Measurements from ENCODE around the gene PRKAR1B. TPM values are rescaled to one million over a fixed set of nuclear protein-coding genes. Genes with fewer than 3 reads are reported as not detected.
"Not testable (repeated sequence)": the region's sequence is repeated elsewhere in the genome, so short reads cannot be mapped to it uniquely, and the experiment has no call there.

Gene PRKAR1B
- total RNA-seq, 2 donors from 2014 or later = 15.6 to 18.4 TPM

GRCh38 chr7:555551-556160 lies 171.4 kb downstream of the PRKAR1B start:
- ATAC-seq (ENCODE audit: insufficient number of reproducible peaks, low FRiP score, low read depth) (no peak), DNase-seq (ENCODE audit: low spot score) (no peak)
- no peaks in the 10 kb centered on the region for H3K27me3 ChIP-seq (replicated peaks; ENCODE audit: insufficient read depth)
- peaks cover 0 to 21% of the 10 kb centered on the region in 2 donors for H3K4me1 ChIP-seq (ENCODE audit: control insufficient read depth in 1 of 2, low read depth in 2 of 2)
- H3K27ac ChIP-seq = no peak overlapping the region
- no peaks in the 10 kb centered on the region for H3K36me3 ChIP-seq
- TF ChIP-seq, protein P1, sequence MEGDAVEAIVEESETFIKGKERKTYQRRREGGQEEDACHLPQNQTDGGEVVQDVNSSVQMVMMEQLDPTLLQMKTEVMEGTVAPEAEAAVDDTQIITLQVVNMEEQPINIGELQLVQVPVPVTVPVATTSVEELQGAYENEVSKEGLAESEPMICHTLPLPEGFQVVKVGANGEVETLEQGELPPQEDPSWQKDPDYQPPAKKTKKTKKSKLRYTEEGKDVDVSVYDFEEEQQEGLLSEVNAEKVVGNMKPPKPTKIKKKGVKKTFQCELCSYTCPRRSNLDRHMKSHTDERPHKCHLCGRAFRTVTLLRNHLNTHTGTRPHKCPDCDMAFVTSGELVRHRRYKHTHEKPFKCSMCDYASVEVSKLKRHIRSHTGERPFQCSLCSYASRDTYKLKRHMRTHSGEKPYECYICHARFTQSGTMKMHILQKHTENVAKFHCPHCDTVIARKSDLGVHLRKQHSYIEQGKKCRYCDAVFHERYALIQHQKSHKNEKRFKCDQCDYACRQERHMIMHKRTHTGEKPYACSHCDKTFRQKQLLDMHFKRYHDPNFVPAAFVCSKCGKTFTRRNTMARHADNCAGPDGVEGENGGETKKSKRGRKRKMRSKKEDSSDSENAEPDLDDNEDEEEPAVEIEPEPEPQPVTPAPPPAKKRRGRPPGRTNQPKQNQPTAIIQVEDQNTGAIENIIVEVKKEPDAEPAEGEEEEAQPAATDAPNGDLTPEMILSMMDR (IDR thresholded peaks at IDR 0.05) = no peak
- H3K4me3 ChIP-seq = no peak overlapping the region
- H3K9me3 ChIP-seq = no peaks in the 10 kb centered on the region

DNA sequence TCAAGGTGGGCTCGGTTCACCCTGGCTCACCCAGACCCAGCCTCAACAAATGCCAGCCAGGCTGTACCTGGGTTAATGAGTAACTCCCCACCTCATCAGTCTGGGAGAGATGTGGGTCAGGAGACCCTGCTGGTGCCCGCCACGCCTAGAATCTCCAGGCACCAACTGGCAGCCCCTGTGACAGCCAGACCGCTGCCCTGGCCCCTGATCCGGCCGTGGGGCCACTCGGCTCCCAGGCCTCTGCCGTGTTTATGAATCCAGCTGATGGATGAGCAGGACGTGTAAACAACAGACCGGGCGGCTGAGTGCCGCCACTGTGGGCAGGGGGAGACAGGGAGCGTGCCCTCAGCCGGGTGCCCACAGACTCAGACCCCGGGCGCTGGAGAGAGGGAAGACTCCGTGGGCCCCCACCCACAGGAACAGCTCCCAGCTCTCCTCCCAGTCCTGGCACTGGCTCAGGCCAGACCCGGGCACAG lies 173.4 kb downstream of the PRKAR1B start:
- Histone ChIP-seq H3K4me3 (no peak overlapping the region), H3K36me3 (no peaks in the 10 kb centered on the region), H3K4me1 (ENCODE audit: control insufficient read depth in 1 of 2, low read depth in 2 of 2) (peaks cover 0 to 20% of the 10 kb centered on the region in 2 donors), H3K27me3 (replicated peaks; ENCODE audit: insufficient read depth) (no peaks in the 10 kb centered on the region), H3K27ac (no peak overlapping the region), H3K9me3 (no peaks in the 10 kb centered on the region)
- ATAC-seq (ENCODE audit: insufficient number of reproducible peaks, low FRiP score, low read depth) (no peak), DNase-seq (ENCODE audit: low spot score) (no peak)
- TF ChIP-seq, protein P1 (IDR thresholded peaks at IDR 0.05) = no peak

- H3K36me3 ChIP-seq = no peaks in the 10 kb centered on the region
- TF ChIP-seq, protein P1 (IDR thresholded peaks at IDR 0.05) = no peak
- no peak for ATAC-seq (ENCODE audit: insufficient number of reproducible peaks, low FRiP score, low read depth)
These were observed 174.0 kb downstream of the PRKAR1B start for GRCh38 chr7:552868-553635.

DNA sequence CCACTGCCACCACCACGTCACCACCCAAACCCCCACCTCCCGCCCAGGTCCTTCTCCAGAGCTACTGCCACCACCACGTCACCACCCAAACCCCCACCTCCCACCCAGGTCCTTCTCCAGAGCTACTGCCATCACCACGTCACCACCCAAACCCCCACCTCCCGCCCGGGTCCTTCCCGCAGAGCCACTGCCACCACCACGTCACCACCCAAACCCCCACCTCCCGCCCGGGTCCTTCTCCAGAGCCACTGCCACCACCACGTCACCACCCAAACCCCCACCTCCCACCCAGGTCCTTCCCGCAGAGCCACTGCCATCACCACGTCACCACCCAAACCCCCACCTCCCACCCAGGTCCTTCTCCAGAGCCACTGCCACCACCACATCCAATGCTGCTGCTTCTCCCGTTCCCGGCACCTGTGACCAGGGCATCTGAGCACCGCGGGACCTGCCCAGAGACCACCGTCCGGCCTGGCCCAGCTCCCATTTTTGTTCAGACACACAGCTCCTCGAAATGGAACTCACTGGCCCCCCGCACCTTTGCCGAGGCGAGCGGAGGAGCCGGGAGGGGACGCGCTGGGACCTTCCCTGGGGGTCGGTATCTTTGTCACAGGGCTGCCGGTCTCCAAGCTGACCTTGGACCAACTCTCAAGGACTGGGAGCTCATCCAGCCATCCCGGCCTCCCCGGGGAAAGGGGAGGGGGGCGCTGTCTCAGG lies 174.8 kb downstream of the PRKAR1B start:
- H3K27me3 ChIP-seq (replicated peaks; ENCODE audit: insufficient read depth); ATAC-seq (ENCODE audit: insufficient number of reproducible peaks, low FRiP score, low read depth); DNase-seq (ENCODE audit: low spot score); H3K4me1 ChIP-seq (ENCODE audit: control insufficient read depth in 1 of 2, low read depth in 2 of 2); H3K27ac ChIP-seq; H3K4me3 ChIP-seq; H3K36me3 ChIP-seq; H3K9me3 ChIP-seq: not testable (repeated sequence)

More at GRCh38 chr7:552868-553635, 174.0 kb downstream of the PRKAR1B start:
- H3K9me3 ChIP-seq = no peaks in the 10 kb centered on the region
- no peak for DNase-seq (ENCODE audit: low spot score)
- no peak overlapping the region for H3K4me3 ChIP-seq
- H3K27ac ChIP-seq = no peak overlapping the region
- peaks cover 0 to 13% of the 10 kb centered on the region in 2 donors for H3K4me1 ChIP-seq (ENCODE audit: control insufficient read depth in 1 of 2, low read depth in 2 of 2)
- no peaks in the 10 kb centered on the region for H3K27me3 ChIP-seq (replicated peaks; ENCODE audit: insufficient read depth)

DNA sequence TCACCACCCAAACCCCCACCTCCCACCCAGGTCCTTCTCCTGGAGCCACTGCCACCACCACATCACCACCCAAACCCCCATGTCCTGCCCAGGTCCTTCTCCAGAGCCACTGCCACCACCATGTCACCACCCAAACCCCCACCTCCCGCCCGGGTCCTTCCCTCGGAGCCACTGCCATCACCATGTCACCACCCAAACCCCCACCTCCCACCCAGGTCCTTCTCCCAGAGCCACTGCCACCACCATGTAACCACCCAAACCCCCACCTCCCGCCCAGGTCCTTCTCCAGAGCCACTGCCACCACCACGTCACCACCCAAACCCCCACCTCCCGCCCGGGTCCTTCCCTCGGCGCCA lies 175.5 kb downstream of the PRKAR1B start:
- H3K27ac ChIP-seq = not testable (repeated sequence)

More for the DNA sequence above, 175.5 kb downstream of the PRKAR1B start:
- not testable (repeated sequence) for H3K4me3 ChIP-seq; H3K36me3 ChIP-seq; DNase-seq (ENCODE audit: low spot score); H3K27me3 ChIP-seq (replicated peaks; ENCODE audit: insufficient read depth); ATAC-seq (ENCODE audit: insufficient number of reproducible peaks, low FRiP score, low read depth); H3K4me1 ChIP-seq (ENCODE audit: control insufficient read depth in 1 of 2, low read depth in 2 of 2); H3K9me3 ChIP-seq

Measured in thoracic aorta (tissue), 2 donors.